MM.1S (cell line): Measurements from ENCODE around the gene TXNDC17.

Experiments
- DNase-seq: peaks from one replicate; pipeline ENCODE4 v3.0.0-alpha.2; 2015
- H2AFZ ChIP-seq: fragments of 300-600 bp; sonication (generic); 2 replicates; pipeline ENCODE4 v1.6.0; 2016; ENCODE audit warnings: antibody characterized with exemption, low read length
- H3F3A ChIP-seq: fragments of 300-600 bp; sonication (generic); 2 replicates; pipeline ENCODE4 v1.6.1; 2016; ENCODE audit warnings: mild to moderate bottlenecking, antibody characterized with exemption, low read length, moderate library complexity, mixed read lengths; ENCODE audit not compliant: insufficient read depth
- H3K27ac ChIP-seq: fragments of 300-600 bp; sonication (generic); 2 replicates; pipeline ENCODE4 v1.5.1; 2016; ENCODE audit warnings: mild to moderate bottlenecking, low read length
- H3K27me3 ChIP-seq: fragments of 300-600 bp; sonication (generic); replicated peaks from 2 replicates; pipeline ENCODE4 v1.6.0; 2016; ENCODE audit warnings: low read length; ENCODE audit not compliant: insufficient read depth
- H3K36me3 ChIP-seq: fragments of 300-600 bp; sonication (generic); replicated peaks from 2 replicates; pipeline ENCODE4 v1.6.1; 2016; ENCODE audit warnings: mild to moderate bottlenecking, low read length, mixed read lengths; ENCODE audit not compliant: insufficient read depth
- H3K4me1 ChIP-seq: fragments of 300-600 bp; sonication (generic); 2 replicates; pipeline ENCODE4 v1.6.1; 2016; ENCODE audit warnings: low read length, mixed read lengths
- H3K4me2 ChIP-seq: fragments of 300-600 bp; sonication (generic); 2 replicates; pipeline ENCODE4 v1.6.0; 2016; ENCODE audit warnings: low read depth, low read length
- H3K4me3 ChIP-seq: fragments of 300-600 bp; sonication (generic); 2 replicates; pipeline ENCODE4 v1.5.1; 2016; ENCODE audit warnings: low read length, mixed read lengths
- H3K79me2 ChIP-seq: fragments of 300-600 bp; sonication (generic); 2 replicates; pipeline ENCODE4 v1.6.1; 2016; ENCODE audit warnings: mixed run types, low read length, mixed read lengths
- H3K9ac ChIP-seq: fragments of 300-600 bp; sonication (generic); 2 replicates; pipeline ENCODE4 v1.6.1; 2016; ENCODE audit warnings: low read length, mixed read lengths
- H3K9me2 ChIP-seq: fragments of 300-600 bp; sonication (generic); replicated peaks from 2 replicates; pipeline ENCODE4 v1.6.1; 2016; ENCODE audit warnings: mild to moderate bottlenecking, low read length, mixed read lengths; ENCODE audit not compliant: insufficient read depth
- H3K9me3 ChIP-seq: fragments of 300-600 bp; sonication (generic); replicated peaks from 2 replicates; pipeline ENCODE4 v1.6.1; 2016; ENCODE audit warnings: mild to moderate bottlenecking, low read length, mixed read lengths; ENCODE audit not compliant: insufficient read depth
- H4K20me1 ChIP-seq: fragments of 300-600 bp; sonication (generic); 2 replicates; pipeline ENCODE4 v1.6.1; 2016; ENCODE audit warnings: mild to moderate bottlenecking, low read length, moderate library complexity, mixed read lengths; ENCODE audit not compliant: insufficient read depth
- EZH2 ChIP-seq: fragments of 300-600 bp; sonication (generic); optimal IDR thresholded peaks from 2 replicates; pipeline ENCODE3; 2017; ENCODE audit warnings: low read depth, mild to moderate bottlenecking, antibody characterized with exemption, low read length, mixed read lengths
- EZH2phosphoT487 ChIP-seq: fragments of 300-600 bp; sonication (generic); IDR thresholded peaks from 2 replicates; pipeline ENCODE4 v1.6.1; 2018; ENCODE audit warnings: antibody characterized with exemption, low read length
- TF ChIP-seq, protein P1 (sequence below): fragments of 300-600 bp; sonication (generic); IDR thresholded peaks from 2 replicates; pipeline ENCODE4 v1.5.1; 2016; ENCODE audit warnings: antibody characterized with exemption, low read length, mixed read lengths

Gene TXNDC17

DNA sequence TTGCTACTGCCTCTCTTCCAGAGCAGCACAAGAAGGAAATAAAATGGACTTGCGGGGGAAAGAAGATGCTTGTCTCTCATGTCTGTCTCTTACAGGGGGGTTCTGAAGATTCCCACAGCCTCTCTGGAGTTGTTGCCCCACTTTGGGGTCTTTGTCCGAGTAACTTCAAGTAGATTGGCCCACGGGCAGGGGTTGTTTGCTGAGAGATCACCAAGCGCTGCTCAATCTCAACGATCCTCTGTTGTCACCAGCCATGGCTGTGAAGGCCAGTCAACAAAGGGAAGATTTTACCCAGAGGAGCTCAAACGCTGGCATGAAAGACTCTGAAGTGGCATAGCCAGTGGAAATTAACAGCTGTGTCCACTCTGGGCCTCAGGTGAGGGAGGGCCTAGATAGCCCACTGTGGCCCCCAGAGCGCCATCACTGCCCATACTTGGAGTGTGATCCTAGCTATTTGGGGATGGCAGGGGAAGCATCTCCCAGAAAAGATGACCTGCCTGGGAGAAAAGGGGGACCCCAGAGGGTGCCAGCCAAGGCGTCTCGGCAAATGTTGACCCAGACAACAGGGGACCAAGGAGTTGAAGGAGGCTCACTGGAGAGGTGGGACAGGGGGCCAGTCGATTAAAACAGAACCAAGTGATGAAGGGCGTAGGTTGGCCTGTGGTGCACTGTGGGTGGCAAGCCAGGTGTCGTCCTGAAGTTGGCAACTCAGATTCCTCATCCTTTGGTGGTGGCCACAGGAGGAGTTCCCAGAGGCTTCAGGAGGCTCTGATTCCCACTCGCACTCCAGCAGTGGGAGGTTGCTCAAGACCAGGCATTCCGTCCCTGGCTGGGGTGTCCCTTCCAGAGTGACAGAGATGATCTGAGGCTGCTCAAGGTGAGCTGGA, 44.3 kb downstream of the TXNDC17 start:
- Histone ChIP-seq H3K9me3 (no peaks in the 10 kb centered on the region), H4K20me1 (no peaks in the 10 kb centered on the region), H3K9ac (no peak overlapping the region), H3K36me3 (no peaks in the 10 kb centered on the region), H3K27ac (no peak overlapping the region), H3K4me2 (no peak overlapping the region), H3K4me3 (no peak overlapping the region), H3K9me2 (no peaks in the 10 kb centered on the region), H3K4me1 (no peaks in the 10 kb centered on the region), H3F3A (no peaks in the 10 kb centered on the region), H3K79me2 (no peaks in the 10 kb centered on the region), H3K27me3 (peaks cover 48% of the 10 kb centered on the region), H2AFZ (no peak overlapping the region)
- no peak for TF ChIP-seq EZH2phosphoT487
- TF ChIP-seq EZH2, result no peak
- TF ChIP-seq, protein P1, sequence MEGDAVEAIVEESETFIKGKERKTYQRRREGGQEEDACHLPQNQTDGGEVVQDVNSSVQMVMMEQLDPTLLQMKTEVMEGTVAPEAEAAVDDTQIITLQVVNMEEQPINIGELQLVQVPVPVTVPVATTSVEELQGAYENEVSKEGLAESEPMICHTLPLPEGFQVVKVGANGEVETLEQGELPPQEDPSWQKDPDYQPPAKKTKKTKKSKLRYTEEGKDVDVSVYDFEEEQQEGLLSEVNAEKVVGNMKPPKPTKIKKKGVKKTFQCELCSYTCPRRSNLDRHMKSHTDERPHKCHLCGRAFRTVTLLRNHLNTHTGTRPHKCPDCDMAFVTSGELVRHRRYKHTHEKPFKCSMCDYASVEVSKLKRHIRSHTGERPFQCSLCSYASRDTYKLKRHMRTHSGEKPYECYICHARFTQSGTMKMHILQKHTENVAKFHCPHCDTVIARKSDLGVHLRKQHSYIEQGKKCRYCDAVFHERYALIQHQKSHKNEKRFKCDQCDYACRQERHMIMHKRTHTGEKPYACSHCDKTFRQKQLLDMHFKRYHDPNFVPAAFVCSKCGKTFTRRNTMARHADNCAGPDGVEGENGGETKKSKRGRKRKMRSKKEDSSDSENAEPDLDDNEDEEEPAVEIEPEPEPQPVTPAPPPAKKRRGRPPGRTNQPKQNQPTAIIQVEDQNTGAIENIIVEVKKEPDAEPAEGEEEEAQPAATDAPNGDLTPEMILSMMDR, result no peak
- no peak for DNase-seq

DNA sequence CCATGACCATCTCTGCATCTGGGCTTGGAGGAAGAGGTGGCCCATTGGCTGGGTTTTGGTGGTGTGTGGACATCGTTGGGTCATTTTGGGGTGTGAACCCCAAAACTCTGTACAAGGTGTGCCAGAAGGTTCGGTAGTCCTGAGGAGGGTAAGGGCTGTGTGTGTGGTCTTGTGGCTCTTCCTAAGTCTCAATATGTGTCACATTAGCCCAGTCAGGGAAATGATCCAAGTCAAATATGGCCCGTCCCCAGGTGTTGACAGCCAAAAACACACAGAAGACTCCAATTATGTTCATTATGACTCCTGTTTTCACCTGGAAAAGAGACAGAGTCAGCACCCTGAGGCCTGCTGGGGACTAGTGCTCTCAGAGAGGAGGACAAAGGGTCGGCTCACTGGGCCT, 45.2 kb downstream of the TXNDC17 start:
- Histone ChIP-seq H3K27ac (no peak overlapping the region), H3K9ac (no peak overlapping the region), H4K20me1 (no peaks in the 10 kb centered on the region), H3K9me2 (no peaks in the 10 kb centered on the region), H3K9me3 (no peaks in the 10 kb centered on the region), H2AFZ (no peak overlapping the region), H3K4me2 (no peak overlapping the region), H3K36me3 (no peaks in the 10 kb centered on the region), H3F3A (no peaks in the 10 kb centered on the region), H3K79me2 (no peaks in the 10 kb centered on the region), H3K27me3 (peaks cover 56% of the 10 kb centered on the region), H3K4me1 (no peaks in the 10 kb centered on the region), H3K4me3 (no peak overlapping the region)
- TF ChIP-seq, protein P1, result no peak
- TF ChIP-seq EZH2phosphoT487 (no peak), EZH2 (no peak)
- no peak for DNase-seq

DNA sequence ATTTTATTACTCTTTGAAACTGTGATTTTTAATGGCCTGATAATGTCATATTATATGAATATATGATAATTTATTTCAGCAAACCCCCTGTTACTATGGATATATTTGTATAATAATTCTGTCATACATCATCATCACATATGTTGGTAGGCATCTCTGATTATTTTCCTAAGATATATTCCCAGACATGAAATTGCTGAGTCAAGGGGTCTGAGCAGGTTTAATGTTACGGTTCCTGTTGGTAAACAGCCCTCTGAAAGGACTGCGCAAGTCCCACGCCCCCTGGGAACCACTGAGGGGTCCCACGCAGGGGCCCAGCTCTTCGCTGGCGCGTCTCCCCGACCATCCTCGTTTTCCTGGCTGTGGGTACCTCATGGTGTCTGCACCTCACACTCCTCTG, 48.1 kb downstream of the TXNDC17 start:
- no peaks in the 10 kb centered on the region for H3K4me1 ChIP-seq
- no peaks in the 10 kb centered on the region for H3K36me3 ChIP-seq
- H3K9me3 ChIP-seq, result no peaks in the 10 kb centered on the region
- H3K4me3 ChIP-seq, result no peak overlapping the region
- no peaks in the 10 kb centered on the region for H4K20me1 ChIP-seq
- H3F3A ChIP-seq, result no peaks in the 10 kb centered on the region
- no peak for TF ChIP-seq EZH2
- TF ChIP-seq, protein P1, result no peak
- TF ChIP-seq EZH2phosphoT487, result no peak
- no peak overlapping the region for H3K9ac ChIP-seq
- no peak for DNase-seq
- H3K9me2 ChIP-seq, result no peaks in the 10 kb centered on the region
- no peak overlapping the region for H3K27ac ChIP-seq
- H3K79me2 ChIP-seq, result no peaks in the 10 kb centered on the region
- no peak overlapping the region for H2AFZ ChIP-seq
- H3K27me3 ChIP-seq, result peaks cover 70% of the 10 kb centered on the region
- H3K4me2 ChIP-seq, result no peak overlapping the region
